Measurements from ENCODE around the gene TMEM270.
"Not testable (repeated sequence)": the region's sequence is repeated elsewhere in the genome, so short reads cannot be mapped to it uniquely, and the experiment has no call there.

TMEM270 gene, protein sequence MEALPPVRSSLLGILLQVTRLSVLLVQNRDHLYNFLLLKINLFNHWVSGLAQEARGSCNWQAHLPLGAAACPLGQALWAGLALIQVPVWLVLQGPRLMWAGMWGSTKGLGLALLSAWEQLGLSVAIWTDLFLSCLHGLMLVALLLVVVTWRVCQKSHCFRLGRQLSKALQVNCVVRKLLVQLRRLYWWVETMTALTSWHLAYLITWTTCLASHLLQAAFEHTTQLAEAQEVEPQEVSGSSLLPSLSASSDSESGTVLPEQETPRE

DNA sequence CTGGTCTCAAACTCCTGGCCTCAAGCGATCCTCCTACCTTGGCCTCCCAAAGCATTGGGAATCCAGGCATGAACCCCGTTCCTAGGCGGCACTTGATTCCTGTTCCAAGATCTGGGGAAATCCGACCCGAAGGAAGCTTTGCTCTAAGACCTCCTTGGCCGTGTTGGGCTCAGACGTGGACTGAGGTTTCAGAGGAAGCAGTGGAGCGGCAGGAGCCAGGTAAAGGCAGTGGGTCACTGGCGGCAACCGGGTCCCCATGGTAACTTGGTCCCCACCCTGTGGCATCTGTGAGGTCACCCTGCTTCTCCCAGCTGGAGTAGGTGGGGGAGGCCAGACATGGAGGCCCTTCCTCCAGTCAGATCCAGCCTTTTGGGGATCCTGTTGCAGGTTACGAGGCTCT lies at the start of gene TMEM270:
TSS of gene TMEM270 (plus strand) at position 301 of the 400 bp plus-strand sequence. CDS start at position 337, 36 bp downstream.
- DNase-seq (ENCODE audit: low spot score), result no peak
- TF ChIP-seq, protein P1, sequence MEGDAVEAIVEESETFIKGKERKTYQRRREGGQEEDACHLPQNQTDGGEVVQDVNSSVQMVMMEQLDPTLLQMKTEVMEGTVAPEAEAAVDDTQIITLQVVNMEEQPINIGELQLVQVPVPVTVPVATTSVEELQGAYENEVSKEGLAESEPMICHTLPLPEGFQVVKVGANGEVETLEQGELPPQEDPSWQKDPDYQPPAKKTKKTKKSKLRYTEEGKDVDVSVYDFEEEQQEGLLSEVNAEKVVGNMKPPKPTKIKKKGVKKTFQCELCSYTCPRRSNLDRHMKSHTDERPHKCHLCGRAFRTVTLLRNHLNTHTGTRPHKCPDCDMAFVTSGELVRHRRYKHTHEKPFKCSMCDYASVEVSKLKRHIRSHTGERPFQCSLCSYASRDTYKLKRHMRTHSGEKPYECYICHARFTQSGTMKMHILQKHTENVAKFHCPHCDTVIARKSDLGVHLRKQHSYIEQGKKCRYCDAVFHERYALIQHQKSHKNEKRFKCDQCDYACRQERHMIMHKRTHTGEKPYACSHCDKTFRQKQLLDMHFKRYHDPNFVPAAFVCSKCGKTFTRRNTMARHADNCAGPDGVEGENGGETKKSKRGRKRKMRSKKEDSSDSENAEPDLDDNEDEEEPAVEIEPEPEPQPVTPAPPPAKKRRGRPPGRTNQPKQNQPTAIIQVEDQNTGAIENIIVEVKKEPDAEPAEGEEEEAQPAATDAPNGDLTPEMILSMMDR (IDR thresholded peaks at IDR 0.05; ENCODE audit: extremely low read depth, missing control alignments), result no peak

DNA sequence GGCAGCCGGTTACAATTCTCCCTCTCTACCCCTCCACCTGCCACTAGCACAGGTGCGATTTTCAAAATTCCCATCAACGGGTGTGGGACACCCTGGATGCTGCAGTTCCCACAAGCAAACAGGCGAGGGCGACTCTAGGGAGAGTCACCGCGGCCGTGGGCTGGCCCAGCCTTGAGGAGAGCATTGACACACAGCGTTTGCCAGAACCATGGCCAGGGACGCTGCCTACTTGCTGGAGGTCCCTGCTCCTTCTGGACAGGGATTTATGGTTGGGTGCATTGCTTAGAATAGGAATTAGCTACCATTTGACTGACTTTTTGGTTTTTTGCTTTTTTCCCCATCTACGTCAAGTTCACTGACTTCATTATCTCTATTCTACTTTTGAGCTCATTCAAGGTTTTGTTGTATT lies 49.2 kb upstream of the TMEM270 start:
- TF ChIP-seq, protein P1 (IDR thresholded peaks at IDR 0.05; ENCODE audit: extremely low read depth, missing control alignments), result peak; percentile 71
- peak; percentile 78 for DNase-seq (ENCODE audit: low spot score)

DNA sequence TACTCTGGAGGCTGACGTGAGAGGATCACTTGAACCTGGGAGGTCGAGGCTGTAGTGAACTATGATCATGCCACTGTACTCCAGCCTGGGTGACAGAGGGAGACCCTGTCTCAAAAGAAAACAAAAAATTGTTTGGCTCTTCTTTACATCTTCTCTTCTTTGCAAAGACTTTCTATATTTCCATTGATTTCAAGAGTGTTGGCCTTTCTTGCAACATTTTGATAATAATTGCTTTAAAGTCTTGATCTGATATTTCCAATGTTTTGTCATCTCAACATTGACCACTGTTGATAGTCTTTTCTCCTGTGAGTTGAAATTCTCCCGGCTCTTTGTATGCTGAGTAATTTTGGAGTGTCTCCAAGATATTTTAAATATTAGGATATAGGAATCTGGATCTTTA lies 48.0 kb upstream of the TMEM270 start:
- TF ChIP-seq, protein P1 (IDR thresholded peaks at IDR 0.05; ENCODE audit: extremely low read depth, missing control alignments), result no peak
- DNase-seq (ENCODE audit: low spot score), result no peak

DNA sequence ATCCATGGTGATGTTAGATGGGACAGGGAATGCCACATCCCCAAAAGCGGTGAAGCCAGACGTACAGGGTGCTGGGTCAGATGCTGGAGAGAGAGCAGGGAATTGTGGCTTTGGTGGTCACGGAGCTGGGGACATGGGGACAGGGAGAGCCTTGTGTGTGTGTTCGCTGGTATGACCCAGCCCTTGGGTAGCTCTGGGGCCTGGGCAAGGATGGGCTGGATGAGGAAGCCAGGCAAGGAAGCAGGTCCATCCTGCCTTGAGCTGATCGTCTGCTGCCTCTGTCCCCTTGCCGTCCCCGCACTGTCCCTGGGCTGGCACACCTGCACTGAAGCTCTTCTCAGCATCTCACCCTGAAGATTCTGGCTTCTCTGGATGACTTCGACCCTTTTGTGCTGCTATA lies 45.5 kb upstream of the TMEM270 start:
- DNase-seq (ENCODE audit: low spot score), result no peak
- TF ChIP-seq, protein P1 (IDR thresholded peaks at IDR 0.05; ENCODE audit: extremely low read depth, missing control alignments), result no peak

DNA sequence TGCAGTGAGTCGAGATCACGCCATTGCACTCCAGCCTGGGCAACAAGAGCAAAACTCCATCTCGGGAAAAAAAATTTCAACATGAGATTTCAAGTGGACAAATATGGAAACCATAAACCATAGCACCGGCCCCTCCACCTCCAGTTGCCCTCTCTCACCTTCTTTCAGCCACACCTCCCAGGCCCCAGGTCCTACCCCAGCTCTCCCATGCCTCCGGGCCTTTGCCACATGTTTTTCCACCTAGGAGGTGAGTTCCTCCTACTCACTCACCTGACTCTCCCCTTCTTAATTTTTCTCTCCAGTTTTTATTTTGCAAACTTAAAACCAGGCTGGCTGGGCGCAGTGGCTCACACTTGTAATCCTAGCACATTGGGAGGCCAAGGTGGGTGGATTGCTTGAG lies 43.8 kb upstream of the TMEM270 start:
- TF ChIP-seq, protein P1 (IDR thresholded peaks at IDR 0.05; ENCODE audit: extremely low read depth, missing control alignments), result no peak
- DNase-seq (ENCODE audit: low spot score), result no peak

DNA sequence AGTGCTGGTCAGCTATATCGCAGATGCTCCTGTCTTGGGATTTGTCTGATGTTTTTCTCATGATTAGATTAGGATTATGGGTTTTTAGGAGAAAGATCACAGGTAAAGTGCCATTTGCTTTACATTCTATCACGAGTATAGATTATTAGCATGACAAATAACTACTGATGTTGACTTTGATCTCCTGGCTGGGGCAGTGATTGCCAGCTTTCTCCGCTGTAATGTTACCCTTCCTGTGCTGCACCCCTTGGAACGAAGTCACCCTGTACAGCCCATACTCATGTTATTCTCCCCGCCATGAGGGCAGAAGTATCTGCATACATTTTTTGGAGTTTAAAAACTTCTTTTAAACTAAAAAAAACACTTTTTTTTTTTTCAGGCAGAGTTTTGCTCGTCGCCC lies 40.9 kb upstream of the TMEM270 start:
- DNase-seq (ENCODE audit: low spot score), result no peak
- TF ChIP-seq, protein P1 (IDR thresholded peaks at IDR 0.05; ENCODE audit: extremely low read depth, missing control alignments), result no peak

DNA sequence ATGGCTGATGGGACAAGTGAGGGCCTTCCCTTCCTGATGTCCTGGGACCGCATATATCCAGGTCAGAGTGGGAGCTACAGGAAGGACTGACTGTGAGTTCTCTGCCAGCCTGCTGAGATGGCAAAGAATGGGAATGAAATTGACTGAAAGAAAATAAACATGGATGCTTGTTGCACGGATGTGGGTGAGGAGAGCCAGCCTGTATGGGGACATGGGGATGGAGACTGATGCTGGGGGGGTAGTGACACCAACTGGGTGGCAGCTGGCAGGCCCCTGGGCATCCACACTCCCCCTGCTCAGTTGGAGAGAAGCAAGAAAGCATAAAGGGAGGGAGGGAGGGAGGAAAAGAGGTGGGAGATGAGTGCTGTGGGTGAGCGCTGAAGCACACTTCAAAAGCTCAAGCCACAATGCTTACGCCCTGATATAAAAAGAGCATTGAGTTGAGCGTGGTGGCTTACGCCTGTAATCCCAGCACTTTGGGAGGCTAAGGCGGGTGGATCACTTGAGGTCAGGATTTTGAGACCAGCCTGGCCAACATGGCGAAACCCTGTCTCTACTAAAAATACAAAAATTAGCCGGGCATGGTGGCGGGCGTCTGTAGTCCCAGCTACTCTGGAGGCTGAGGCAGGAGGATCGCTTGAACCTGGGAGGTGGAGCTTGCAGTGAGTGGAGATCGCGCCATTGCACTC lies 39.2 kb upstream of the TMEM270 start:
- not testable (repeated sequence) for DNase-seq (ENCODE audit: low spot score)
